Kidney (tissue), 14 donors: ENCODE measurements around the gene IKZF1. TPM values are rescaled to one million over a fixed set of nuclear protein-coding genes. Genes with fewer than 3 reads are reported as not detected.

Experiments used
- DNase-seq, 5 donors: peaks; one replicate each; pipeline ENCODE4 v3.0.0-alpha.2; 2013 to 2020
- FAIRE-seq: peaks from 2 replicates; lab custom pipeline; 2012; peaks lifted over from hg19 to GRCh38; lab: Jason Lieb, UNC
- H3K27ac ChIP-seq, 2 donors: one replicate each; pipeline ENCODE4 v1.7.0; 2013; ENCODE audit warnings: low read depth in 2 of 2, low read length in 2 of 2, inconsistent platforms in 1 of 2
- H3K27me3 ChIP-seq: one replicate; pipeline ENCODE4 v1.7.1; 2013; ENCODE audit warnings: low read length, inconsistent platforms; ENCODE audit not compliant: control insufficient read depth, insufficient read depth
- H3K36me3 ChIP-seq, 3 donors: one replicate each; pipeline versions ENCODE4 v1.7.0 to v1.7.1; 2013; ENCODE audit warnings: low read length in 3 of 3, control low read depth in 1 of 3, inconsistent platforms in 1 of 3; ENCODE audit not compliant: insufficient read depth in 3 of 3, control insufficient read depth in 2 of 3
- H3K4me1 ChIP-seq, 3 donors: one replicate each; pipeline versions ENCODE4 v1.7.0 to v1.7.1; 2013; ENCODE audit warnings: low read length in 3 of 3, inconsistent platforms in 1 of 3, low read depth in 1 of 3; ENCODE audit not compliant: control insufficient read depth in 2 of 3, insufficient read depth in 2 of 3
- H3K4me3 ChIP-seq, 3 donors: one replicate each; pipeline versions ENCODE4 v1.7.0 to v1.8.1; 2013; ENCODE audit warnings: low read length in 3 of 3, control low read depth in 1 of 3, inconsistent platforms in 1 of 3
- H3K9ac ChIP-seq, 3 donors: one replicate each; pipeline versions ENCODE4 v1.7.0 to v1.7.1; 2013; ENCODE audit warnings: low read length in 3 of 3, control low read depth in 1 of 3, inconsistent platforms in 1 of 3
- H3K9me3 ChIP-seq, 3 donors: one replicate each; pipeline versions ENCODE4 v1.7.0 to v1.7.1; 2013; ENCODE audit warnings: low read length in 3 of 3, control low read depth in 1 of 3, inconsistent platforms in 1 of 3; ENCODE audit not compliant: control insufficient read depth in 2 of 3, insufficient read depth in 1 of 3
- CTCF ChIP-seq: IDR thresholded peaks from 3 replicates; pipeline ENCODE4 v1.5.1; 2012; ENCODE audit warnings: mild to moderate bottlenecking, moderate library complexity, borderline replicate concordance; ENCODE audit not compliant: insufficient read depth; ENCODE audit errors: extremely low read depth
- intact Hi-C: fragments of 100-400 bp; cut with DNase I; formaldehyde crosslinking; loops from one replicate; pipeline ENCODE4 v1.11.1; 2022
- polyA plus RNA-seq: library from polyadenylated mRNA; stranded (reverse); fragments of 350-450 nt; fragmentation: Illumina TruSeq; extraction: RNeasy Lipid Tissue Mini Kit (QIAGEN cat#74804); gene quantifications from one replicate; pipeline ENCODE4 v1.2.3, GENCODE V29; 2014; ENCODE audit warnings: low read depth, low replicate concordance; ENCODE audit not compliant: insufficient read depth
- total RNA-seq: library from RNA; stranded (reverse); fragmentation: NEBNext Ultra II Directional; extraction: Animal tissue kit (Norgen Biotek cat#: 25700); gene quantifications from one replicate; pipeline ENCODE4 v1.2.1, GENCODE V29; 2021
- donor health status: control.
- donor health status: control.
- donor health status: control.
- donor health status: control.
- donor health status: control.
- donor health status: DM: yes; HTN: yes; CAD: no.
- donor health status: Normal renal cell carcinoma (clear cell type).

The IKZF1 gene
- total and polyA plus RNA-seq, 2 donors from 2014 or later, result 0.52 to 36.8 TPM

GRCh38 chr7:50397320-50397970, 92.9 kb downstream of the IKZF1 start:
- intact Hi-C loops, result no loop called here
- Histone ChIP-seq H3K27ac (no peak overlapping the region), H3K4me1 (no peaks in the 10 kb centered on the region), H3K4me3 (no peak overlapping the region), H3K36me3 (no peaks in the 10 kb centered on the region), H3K9me3 (no peaks in the 10 kb centered on the region), H3K9ac (no peak overlapping the region), H3K27me3 (peaks cover 13% of the 10 kb centered on the region)
- FAIRE-seq (no peak), DNase-seq (no peak)
- no peak for TF ChIP-seq CTCF

- no peak for FAIRE-seq
- no peak for TF ChIP-seq CTCF
- Histone ChIP-seq H3K9me3 (no peaks in the 10 kb centered on the region), H3K4me1 (no peaks in the 10 kb centered on the region), H3K27me3 (peaks cover 14% of the 10 kb centered on the region), H3K27ac (no peak overlapping the region), H3K36me3 (no peaks in the 10 kb centered on the region), H3K4me3 (no peak overlapping the region), H3K9ac (no peak overlapping the region)
- intact Hi-C loops, result no loop called here
- no peak for DNase-seq
Observed at GRCh38 chr7:50397971-50398324, 93.4 kb downstream of the IKZF1 start.

GRCh38 chr7:50399206-50399605, 94.7 kb downstream of the IKZF1 start:
- peak; percentile 92 for FAIRE-seq
- no peak overlapping the region for H3K4me3 ChIP-seq
- intact Hi-C loops, result no loop called here

More at GRCh38 chr7:50399206-50399605, 94.7 kb downstream of the IKZF1 start:
- Histone ChIP-seq H3K36me3 (no peaks in the 10 kb centered on the region), H3K9me3 (no peaks in the 10 kb centered on the region), H3K27ac (no peak overlapping the region), H3K4me1 (no peaks in the 10 kb centered on the region), H3K9ac (no peak overlapping the region), H3K27me3 (peaks cover 14% of the 10 kb centered on the region)
- DNase-seq, result no peak
- no peak for TF ChIP-seq CTCF
